ENCODE measurements around the gene MORN1. TPM values are rescaled to one million over a fixed set of nuclear protein-coding genes. Genes with fewer than 3 reads are reported as not detected.

MORN1 gene
- total and polyA plus RNA-seq, 2 of the 8 experiments (the other 6 are each of a cell fraction or from before 2014, with no cell fraction given): 5.0 to 9.1 TPM

GRCh38 chr1:2342384-2343022 is 48.9 kb downstream of the MORN1 start:
- Histone ChIP-seq H3K4me3 (ENCODE audit: extremely low read depth in 1 of 4, insufficient read depth in 2 of 4, low read depth in 3 of 4, low read length in 4 of 4) (no peak overlapping the region), H4K5ac (ENCODE audit: insufficient read length, low read depth, low read length) (no peak overlapping the region), H4K20me1 (replicated peaks in 1 of 2; ENCODE audit: control insufficient read depth in 1 of 2, insufficient read depth in 2 of 2, low read length in 2 of 2) (peaks cover 0 to 3% of the 10 kb centered on the region in 2 experiments), H3K56ac (replicated peaks; ENCODE audit: insufficient read length, low read depth, low read length) (no peak overlapping the region), H3K36me3 (ENCODE audit: control insufficient read depth in 2 of 4, insufficient read depth in 4 of 4, low read length in 3 of 4) (no peaks in the 10 kb centered on the region), H2BK15ac (ENCODE audit: low read length) (no peak overlapping the region), H3K4me2 (ENCODE audit: insufficient read depth in 1 of 2, low read depth in 2 of 2, low read length in 2 of 2) (no peak overlapping the region), H3K9me3 (ENCODE audit: insufficient read depth in 2 of 2, low read depth in 1 of 2, low read length in 1 of 2) (no peaks in the 10 kb centered on the region), H2BK5ac (ENCODE audit: low read depth, low read length) (no peak overlapping the region; the same call in 1 of the 2 replicates), H2AK5ac (ENCODE audit: low read depth, low read length) (no peak overlapping the region), H3K27ac (ENCODE audit: low read depth, low read length) (no peak overlapping the region), H3K9ac (replicated peaks in 1 of 4; ENCODE audit: extremely low read depth in 1 of 4, low read depth in 3 of 4, low read length in 3 of 4) (no peak overlapping the region), H2BK12ac (ENCODE audit: low read depth, low read length) (no peak overlapping the region), H3K79me1 (ENCODE audit: low read depth, low read length) (no peaks in the 10 kb centered on the region), H3K23ac (ENCODE audit: insufficient read length) (no peak overlapping the region), H3K18ac (ENCODE audit: extremely low read depth, low read length) (no peak overlapping the region), H3K79me2 (ENCODE audit: control insufficient read depth in 1 of 2, insufficient read depth in 2 of 2, low read length in 2 of 2) (no peaks in the 10 kb centered on the region), H2BK120ac (replicated peaks; ENCODE audit: low read depth, low read length) (no peak overlapping the region), H4K8ac (ENCODE audit: extremely low read depth, insufficient read depth, low read length) (no peak overlapping the region), H3K23me2 (ENCODE audit: low read depth, low read length) (no peaks in the 10 kb centered on the region), H4K91ac (replicated peaks; ENCODE audit: insufficient read length, low read length) (no peak overlapping the region), H3K4ac (replicated peaks; ENCODE audit: insufficient read length, low read depth, low read length) (no peak overlapping the region), H3K14ac (ENCODE audit: insufficient read length) (no peak overlapping the region), H2AFZ (ENCODE audit: low read length) (no peak overlapping the region), H3K4me1 (replicated peaks in 1 of 4; ENCODE audit: control insufficient read depth in 3 of 4, insufficient read depth in 4 of 4, low read length in 3 of 4) (no peaks in the 10 kb centered on the region), H3K27me3 (replicated peaks in 1 of 4; ENCODE audit: control insufficient read depth in 3 of 4, extremely low read depth in 1 of 4, insufficient read depth in 3 of 4, low read length in 3 of 4) (no peaks in the 10 kb centered on the region), H2BK20ac (ENCODE audit: low read length) (no peak overlapping the region)
- WGBS, 2 experiments (ENCODE audit: extremely low coverage in 1 of 2, insufficient coverage in 1 of 2, insufficient read length in 1 of 2, insufficient replicate concordance in 2 of 2, low coverage in 1 of 2, low lambda C conversion rate in 2 of 2, missing lambda C conversion rate in 1 of 2): 96% methylated on average over 21 of the region's 21 CpGs; no CpG with 5 or more reads in 1 of the 2 experiments
- ChIA-PET POLR2A (ENCODE audit: partially characterized antibody) (no interaction called here), CTCF (ENCODE audit: partially characterized antibody) (interaction anchor here (0.6 to 1.8 kb wide), 6 partner anchors 27 to 203 kb away, joined by 3 to 6 read pairs (median 4); no protein-coding TSS in a partner anchor)
- TF ChIP-seq CREB1 (IDR thresholded peaks at IDR 0.05) (no peak), PHF8 (conservative IDR thresholded peaks at IDR 0.05; ENCODE audit: low read depth, low read length) (no peak), RXRA (IDR thresholded peaks at IDR 0.05; ENCODE audit: insufficient read depth, low read depth, low read length) (no peak), SIRT6 (IDR thresholded peaks at IDR 0.05; ENCODE audit: low read length) (no peak), JUN (IDR thresholded peaks at IDR 0.05; ENCODE audit: low read depth, low read length) (no peak), TBP (IDR thresholded peaks at IDR 0.05; ENCODE audit: low read depth, low read length) (no peak), JUND (IDR thresholded peaks at IDR 0.05; ENCODE audit: low read length) (no peak), MAX (IDR thresholded peaks at IDR 0.05) (no peak), CTCF (IDR thresholded peaks at IDR 0.05; ENCODE audit: control extremely low read depth in 1 of 3, insufficient read depth in 1 of 3, low read depth in 1 of 3, low read length in 3 of 3) (no peak), SP2 (IDR thresholded peaks at IDR 0.05; ENCODE audit: low read length) (no peak), ATF3 (IDR thresholded peaks at IDR 0.05; ENCODE audit: insufficient read depth, low read depth, low read length) (no peak)
- FAIRE-seq: no peak
- no peak for DNase-seq (ENCODE audit: low read depth in 1 of 2, low spot score in 2 of 2)

Measured in H1 (cell line).